ENCODE data around the gene FRMD8. TPM values are rescaled to one million over a fixed set of nuclear protein-coding genes. Genes with fewer than 3 reads are reported as not detected.

The FRMD8 gene
- polyA plus RNA-seq, 3 donors, result 33.7 to 41.2 (median 35.4) TPM

- Histone ChIP-seq H3K4me3 (replicated peaks in 1 of 3; ENCODE audit: low read depth in 2 of 3, low read length in 3 of 3) (peak overlapping the region; percentile 61 to 100 (median 96)), H3K79me2 (ENCODE audit: insufficient read depth, low read length) (peaks cover 89% of the 10 kb centered on the region), H2AFZ (ENCODE audit: insufficient read depth, low read depth, low read length, poor library complexity, severe bottlenecking) (no peak overlapping the region), H3K27me3 (ENCODE audit: control insufficient read depth in 2 of 2, insufficient read depth in 2 of 2, low read length in 2 of 2) (no peaks in the 10 kb centered on the region), H3K27ac (ENCODE audit: low read depth in 1 of 2, low read length in 2 of 2) (peak overlapping the region; percentile 96 to 100), H3K36me3 (replicated peaks in 1 of 2; ENCODE audit: control insufficient read depth in 1 of 2, insufficient read depth in 2 of 2, low read length in 2 of 2) (peaks cover 9 to 29% of the 10 kb centered on the region in 2 donors), H3K9ac (ENCODE audit: insufficient read depth, low read length, poor library complexity, severe bottlenecking) (peak overlapping the region; percentile 100), H4K20me1 (ENCODE audit: insufficient read depth, low read length) (peaks cover 56% of the 10 kb centered on the region), H3K4me1 (ENCODE audit: control insufficient read depth in 1 of 2, insufficient read depth in 2 of 2, low read length in 2 of 2) (peaks cover 55 to 56% of the 10 kb centered on the region in 2 donors), H3K4me2 (replicated peaks; ENCODE audit: extremely low read depth, low read length, poor library complexity, severe bottlenecking) (peak overlapping the region; percentile 85), H3K9me3 (replicated peaks in 1 of 2; ENCODE audit: control insufficient read depth in 1 of 2, insufficient read depth in 1 of 2, low read length in 2 of 2) (no peaks in the 10 kb centered on the region)
- peak overlapping the region; percentile 99 to 100 for H3K4me3 Mint-ChIP-seq
- peaks cover 0 to 39% (median 13%) of the 10 kb centered on the region in 3 donors for H3K27me3 Mint-ChIP-seq (ENCODE audit: low read depth in 3 of 3)
- H3K9me3 Mint-ChIP-seq, result peaks cover 6 to 23% (median 18%) of the 10 kb centered on the region in 7 donors
- TF ChIP-seq, protein P1, sequence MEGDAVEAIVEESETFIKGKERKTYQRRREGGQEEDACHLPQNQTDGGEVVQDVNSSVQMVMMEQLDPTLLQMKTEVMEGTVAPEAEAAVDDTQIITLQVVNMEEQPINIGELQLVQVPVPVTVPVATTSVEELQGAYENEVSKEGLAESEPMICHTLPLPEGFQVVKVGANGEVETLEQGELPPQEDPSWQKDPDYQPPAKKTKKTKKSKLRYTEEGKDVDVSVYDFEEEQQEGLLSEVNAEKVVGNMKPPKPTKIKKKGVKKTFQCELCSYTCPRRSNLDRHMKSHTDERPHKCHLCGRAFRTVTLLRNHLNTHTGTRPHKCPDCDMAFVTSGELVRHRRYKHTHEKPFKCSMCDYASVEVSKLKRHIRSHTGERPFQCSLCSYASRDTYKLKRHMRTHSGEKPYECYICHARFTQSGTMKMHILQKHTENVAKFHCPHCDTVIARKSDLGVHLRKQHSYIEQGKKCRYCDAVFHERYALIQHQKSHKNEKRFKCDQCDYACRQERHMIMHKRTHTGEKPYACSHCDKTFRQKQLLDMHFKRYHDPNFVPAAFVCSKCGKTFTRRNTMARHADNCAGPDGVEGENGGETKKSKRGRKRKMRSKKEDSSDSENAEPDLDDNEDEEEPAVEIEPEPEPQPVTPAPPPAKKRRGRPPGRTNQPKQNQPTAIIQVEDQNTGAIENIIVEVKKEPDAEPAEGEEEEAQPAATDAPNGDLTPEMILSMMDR (IDR thresholded peaks at IDR 0.05), result no peak
- H3K36me3 Mint-ChIP-seq, result peaks cover 35 to 39% of the 10 kb centered on the region in 2 donors
- peaks cover 38% of the 10 kb centered on the region for H3K4me1 Mint-ChIP-seq
- peak; percentile 97 to 98 (median 98) for DNase-seq
- intact Hi-C loops (cut with micrococcal nuclease), result no loop called here
- H3K27ac Mint-ChIP-seq, result peak overlapping the region; percentile 99 to 100 (median 100)
- WGBS (ENCODE audit: insufficient coverage), result 8% methylated on average over 8 of the region's 15 CpGs
These were observed 34.7 kb downstream of the FRMD8 start for GRCh38 chr11:65420979-65421793.

DNA sequence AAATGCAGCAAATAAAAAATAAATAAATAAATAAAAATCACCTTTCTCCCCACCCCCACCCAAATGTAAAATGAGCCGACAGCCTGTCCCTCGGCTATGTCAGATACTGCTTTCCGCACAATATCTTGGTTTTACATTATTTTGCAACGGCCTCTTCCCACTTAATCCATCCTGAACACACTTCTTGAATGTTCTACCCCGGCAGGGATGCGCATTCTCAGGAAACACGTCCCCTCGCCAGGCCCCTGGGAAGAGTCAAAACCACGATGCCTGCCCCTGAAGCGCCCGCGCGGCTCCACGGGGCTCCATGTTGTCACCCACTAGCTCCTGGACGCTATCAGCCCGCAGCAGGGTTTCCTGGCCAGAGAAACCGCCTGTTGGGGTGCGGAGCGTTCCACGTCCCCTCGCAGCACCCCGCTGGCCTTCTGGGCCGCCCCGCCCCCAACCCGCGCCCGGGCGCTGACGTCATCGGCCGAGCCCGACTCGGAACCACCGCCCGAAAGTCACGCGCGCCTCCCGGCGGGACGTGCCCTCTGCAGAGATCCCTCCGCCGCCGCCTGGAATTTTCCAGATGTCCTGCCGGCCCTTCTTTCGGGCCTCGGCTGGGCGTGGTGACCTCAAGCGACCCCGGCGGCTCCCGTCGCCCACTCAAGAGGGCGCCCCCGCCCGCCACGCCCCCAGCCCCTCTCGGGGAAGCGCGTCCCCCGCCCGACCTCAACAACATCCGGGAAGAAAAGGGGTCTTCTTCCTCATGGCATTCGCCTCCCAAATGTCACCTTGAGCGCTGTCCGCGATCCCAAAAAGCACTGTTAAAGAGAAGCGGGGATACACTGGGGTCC lies 35.6 kb downstream of the FRMD8 start:
- H3K27me3 Mint-ChIP-seq (ENCODE audit: low read depth in 3 of 3), result peaks cover 0 to 39% (median 13%) of the 10 kb centered on the region in 3 donors

More for the DNA sequence above, 35.6 kb downstream of the FRMD8 start:
- Mint-ChIP-seq H3K27ac (peak overlapping the region; percentile 99 to 100 (median 100)), H3K36me3 (peaks cover 43 to 46% of the 10 kb centered on the region in 2 donors), H3K9me3 (peaks cover 6 to 23% (median 18%) of the 10 kb centered on the region in 7 donors), H3K4me3 (peak overlapping the region; percentile 99 to 100), H3K4me1 (peaks cover 36% of the 10 kb centered on the region)
- DNase-seq, result peak; percentile 93 to 99 (median 97)
- peaks cover 53 to 56% of the 10 kb centered on the region in 2 donors for H3K4me1 ChIP-seq (ENCODE audit: control insufficient read depth in 1 of 2, insufficient read depth in 2 of 2, low read length in 2 of 2)
- intact Hi-C loops (cut with micrococcal nuclease), result loop anchor here (1.0 to 2.0 kb wide), 2 partner anchors 75 to 77 kb away; partner anchors contain the start of gene MALAT1 (in 1 of the 2)
- TF ChIP-seq, protein P1 (IDR thresholded peaks at IDR 0.05), result no peak
- no peaks in the 10 kb centered on the region for H3K27me3 ChIP-seq (ENCODE audit: control insufficient read depth in 2 of 2, insufficient read depth in 2 of 2, low read length in 2 of 2)
- H3K4me3 ChIP-seq (replicated peaks in 1 of 3; ENCODE audit: low read depth in 2 of 3, low read length in 3 of 3), result peak overlapping the region; percentile 86 to 100 (median 96)
- H3K27ac ChIP-seq (ENCODE audit: low read depth in 1 of 2, low read length in 2 of 2), result peak overlapping the region; percentile 96 to 100
- H4K20me1 ChIP-seq (ENCODE audit: insufficient read depth, low read length), result peaks cover 57% of the 10 kb centered on the region
- under 1% methylated on average over 57 of the region's 68 CpGs for WGBS (ENCODE audit: insufficient coverage)
- H3K79me2 ChIP-seq (ENCODE audit: insufficient read depth, low read length), result peaks cover 91% of the 10 kb centered on the region
- H2AFZ ChIP-seq (ENCODE audit: insufficient read depth, low read depth, low read length, poor library complexity, severe bottlenecking), result peak overlapping the region; percentile 33
- peak overlapping the region; percentile 85 for H3K4me2 ChIP-seq (replicated peaks; ENCODE audit: extremely low read depth, low read length, poor library complexity, severe bottlenecking)
- H3K36me3 ChIP-seq (replicated peaks in 1 of 2; ENCODE audit: control insufficient read depth in 1 of 2, insufficient read depth in 2 of 2, low read length in 2 of 2), result peaks cover 14 to 37% of the 10 kb centered on the region in 2 donors
- peak overlapping the region; percentile 100 for H3K9ac ChIP-seq (ENCODE audit: insufficient read depth, low read length, poor library complexity, severe bottlenecking)
- H3K9me3 ChIP-seq (replicated peaks in 1 of 2; ENCODE audit: control insufficient read depth in 1 of 2, insufficient read depth in 1 of 2, low read length in 2 of 2), result no peaks in the 10 kb centered on the region

All from CD14-positive monocyte (primary cell).